Erythroblast (primary cell): ENCODE measurements around the gene PAM16.

Experiments used
- GATA1 ChIP-seq: IDR thresholded peaks from 2 replicates; pipeline ENCODE4 v1.6.1; 2011; ENCODE audit warnings: low read depth, mild to moderate bottlenecking, control low read depth, low read length, moderate library complexity
- POLR2A ChIP-seq: IDR thresholded peaks from 2 replicates; pipeline ENCODE4 v1.6.1; 2011; ENCODE audit warnings: mild to moderate bottlenecking, low read length

- TF ChIP-seq POLR2A (no peak), GATA1 (no peak)
Observed at GRCh38 chr16:4351880-4352279, 759 bp upstream of the PAM16 start.
